ENCODE measurements around the gene TSPAN31.

The TSPAN31 gene

GRCh38 chr12:57726151-57726883, 18.5 kb upstream of the TSPAN31 start:
- DNase-seq (ENCODE audit: low spot score), result no peak
- TF ChIP-seq, protein P1, sequence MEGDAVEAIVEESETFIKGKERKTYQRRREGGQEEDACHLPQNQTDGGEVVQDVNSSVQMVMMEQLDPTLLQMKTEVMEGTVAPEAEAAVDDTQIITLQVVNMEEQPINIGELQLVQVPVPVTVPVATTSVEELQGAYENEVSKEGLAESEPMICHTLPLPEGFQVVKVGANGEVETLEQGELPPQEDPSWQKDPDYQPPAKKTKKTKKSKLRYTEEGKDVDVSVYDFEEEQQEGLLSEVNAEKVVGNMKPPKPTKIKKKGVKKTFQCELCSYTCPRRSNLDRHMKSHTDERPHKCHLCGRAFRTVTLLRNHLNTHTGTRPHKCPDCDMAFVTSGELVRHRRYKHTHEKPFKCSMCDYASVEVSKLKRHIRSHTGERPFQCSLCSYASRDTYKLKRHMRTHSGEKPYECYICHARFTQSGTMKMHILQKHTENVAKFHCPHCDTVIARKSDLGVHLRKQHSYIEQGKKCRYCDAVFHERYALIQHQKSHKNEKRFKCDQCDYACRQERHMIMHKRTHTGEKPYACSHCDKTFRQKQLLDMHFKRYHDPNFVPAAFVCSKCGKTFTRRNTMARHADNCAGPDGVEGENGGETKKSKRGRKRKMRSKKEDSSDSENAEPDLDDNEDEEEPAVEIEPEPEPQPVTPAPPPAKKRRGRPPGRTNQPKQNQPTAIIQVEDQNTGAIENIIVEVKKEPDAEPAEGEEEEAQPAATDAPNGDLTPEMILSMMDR (IDR thresholded peaks at IDR 0.05; ENCODE audit: extremely low read depth, insufficient read depth, missing control alignments), result peak; percentile 17
- in situ Hi-C loops (cut with MboI; ENCODE audit: low pct_unique_long_range_greater_than_20kb, low sequenced_read_pairs, unreplicated experiment), result no loop called here

GRCh38 chr12:57726884-57727757, 17.7 kb upstream of the TSPAN31 start:
- in situ Hi-C loops (cut with MboI; ENCODE audit: low pct_unique_long_range_greater_than_20kb, low sequenced_read_pairs, unreplicated experiment), result no loop called here
- DNase-seq (ENCODE audit: low spot score), result peak; percentile 20
- TF ChIP-seq, protein P1 (IDR thresholded peaks at IDR 0.05; ENCODE audit: extremely low read depth, insufficient read depth, missing control alignments), result no peak

- in situ Hi-C loops (cut with MboI; ENCODE audit: low pct_unique_long_range_greater_than_20kb, low sequenced_read_pairs, unreplicated experiment), result no loop called here
- TF ChIP-seq, protein P1 (IDR thresholded peaks at IDR 0.05; ENCODE audit: extremely low read depth, insufficient read depth, missing control alignments), result no peak
- peak; percentile 20 for DNase-seq (ENCODE audit: low spot score)
Measured at GRCh38 chr12:57727758-57728395, 17.0 kb upstream of the TSPAN31 start.

DNA sequence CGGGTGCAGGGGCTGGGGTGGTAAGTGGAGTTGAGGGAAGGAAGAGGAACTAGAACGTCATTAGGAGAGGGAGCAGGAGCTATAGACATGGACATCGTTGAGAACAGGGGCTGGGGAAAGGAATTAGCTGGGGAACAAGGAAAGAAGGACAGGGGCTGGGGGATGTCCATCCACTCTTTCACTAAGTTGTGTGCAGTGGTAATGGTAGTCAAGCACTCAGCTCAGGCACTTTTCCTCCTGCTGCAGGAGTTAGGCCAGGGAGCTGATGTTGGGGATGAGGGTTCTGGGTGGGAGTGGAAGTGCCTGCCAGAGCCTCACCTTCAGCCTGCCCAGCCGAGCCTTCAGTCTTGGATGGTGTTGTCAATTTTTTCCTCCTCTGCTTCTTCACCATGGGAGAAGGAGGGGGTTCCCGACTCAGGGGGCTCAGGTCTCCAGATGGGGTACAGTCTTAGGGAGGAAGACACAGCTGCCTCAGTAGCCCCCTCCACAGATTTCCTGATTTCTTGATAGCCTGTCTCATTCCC, 15.5 kb upstream of the TSPAN31 start:
- TF ChIP-seq, protein P1 (IDR thresholded peaks at IDR 0.05; ENCODE audit: extremely low read depth, insufficient read depth, missing control alignments), result no peak
- in situ Hi-C loops (cut with MboI; ENCODE audit: low pct_unique_long_range_greater_than_20kb, low sequenced_read_pairs, unreplicated experiment), result no loop called here
- DNase-seq (ENCODE audit: low spot score), result peak; percentile 12

GRCh38 chr12:57730336-57731067, 14.3 kb upstream of the TSPAN31 start:
- in situ Hi-C loops (cut with MboI; ENCODE audit: low pct_unique_long_range_greater_than_20kb, low sequenced_read_pairs, unreplicated experiment), result no loop called here
- TF ChIP-seq, protein P1 (IDR thresholded peaks at IDR 0.05; ENCODE audit: extremely low read depth, insufficient read depth, missing control alignments), result no peak
- no peak for DNase-seq (ENCODE audit: low spot score)
